Cardiac fibroblast (primary cell): ENCODE measurements around the gene PPP1R27.

Experiments
- DNase-seq, 2 donors: peaks; one replicate each; pipeline versions ENCODE4 v3.0.0 to v3.0.0-alpha.2; 2010; ENCODE audit warnings: low read depth in 2 of 2
- H3K4me3 ChIP-seq, 2 donors: replicated peaks in 1 of 2; 1 replicate in 1 of 2; 2 replicates in 1 of 2; pipeline ENCODE4 v1.5.1; 2011; ENCODE audit warnings: low read depth in 2 of 2, low read length in 2 of 2, mild to moderate bottlenecking in 2 of 2, moderate library complexity in 1 of 2
- TF ChIP-seq, protein P1 (sequence below): IDR thresholded peaks from one replicate; pipeline ENCODE4 v1.5.1; 2011; ENCODE audit warnings: low read depth, mild to moderate bottlenecking, low read length, inconsistent platforms

Gene PPP1R27

DNA sequence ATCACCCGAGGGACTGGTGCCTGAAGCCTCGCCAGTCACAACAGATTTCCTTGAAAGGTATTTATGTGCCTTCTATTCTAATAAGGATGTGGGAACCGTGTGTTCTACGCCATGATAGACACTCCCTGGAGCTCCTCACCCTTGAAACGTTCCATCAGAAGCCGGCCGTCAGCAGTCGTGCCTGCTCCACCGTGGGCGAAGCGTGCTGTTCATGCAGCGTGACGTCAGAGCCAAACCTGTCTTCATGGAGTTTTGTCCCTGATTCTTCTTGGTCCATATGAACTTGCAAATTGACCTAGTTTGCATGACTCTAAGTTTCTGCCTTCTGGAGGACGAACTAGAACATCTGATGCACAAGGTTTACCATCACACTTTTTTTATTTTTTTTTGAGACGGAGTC, 4.5 kb upstream of the PPP1R27 start:
- no peak for DNase-seq
- H3K4me3 ChIP-seq: no peak overlapping the region
- TF ChIP-seq, protein P1, sequence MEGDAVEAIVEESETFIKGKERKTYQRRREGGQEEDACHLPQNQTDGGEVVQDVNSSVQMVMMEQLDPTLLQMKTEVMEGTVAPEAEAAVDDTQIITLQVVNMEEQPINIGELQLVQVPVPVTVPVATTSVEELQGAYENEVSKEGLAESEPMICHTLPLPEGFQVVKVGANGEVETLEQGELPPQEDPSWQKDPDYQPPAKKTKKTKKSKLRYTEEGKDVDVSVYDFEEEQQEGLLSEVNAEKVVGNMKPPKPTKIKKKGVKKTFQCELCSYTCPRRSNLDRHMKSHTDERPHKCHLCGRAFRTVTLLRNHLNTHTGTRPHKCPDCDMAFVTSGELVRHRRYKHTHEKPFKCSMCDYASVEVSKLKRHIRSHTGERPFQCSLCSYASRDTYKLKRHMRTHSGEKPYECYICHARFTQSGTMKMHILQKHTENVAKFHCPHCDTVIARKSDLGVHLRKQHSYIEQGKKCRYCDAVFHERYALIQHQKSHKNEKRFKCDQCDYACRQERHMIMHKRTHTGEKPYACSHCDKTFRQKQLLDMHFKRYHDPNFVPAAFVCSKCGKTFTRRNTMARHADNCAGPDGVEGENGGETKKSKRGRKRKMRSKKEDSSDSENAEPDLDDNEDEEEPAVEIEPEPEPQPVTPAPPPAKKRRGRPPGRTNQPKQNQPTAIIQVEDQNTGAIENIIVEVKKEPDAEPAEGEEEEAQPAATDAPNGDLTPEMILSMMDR: no peak

- TF ChIP-seq, protein P1: no peak
- no peak for DNase-seq
- no peak overlapping the region for H3K4me3 ChIP-seq
These were observed 4.0 kb upstream of the PPP1R27 start for GRCh38 chr17:81838753-81839255.

GRCh38 chr17:81837641-81838040, 2.8 kb upstream of the PPP1R27 start:
- DNase-seq: no peak
- no peak overlapping the region for H3K4me3 ChIP-seq
- TF ChIP-seq, protein P1: no peak

DNA sequence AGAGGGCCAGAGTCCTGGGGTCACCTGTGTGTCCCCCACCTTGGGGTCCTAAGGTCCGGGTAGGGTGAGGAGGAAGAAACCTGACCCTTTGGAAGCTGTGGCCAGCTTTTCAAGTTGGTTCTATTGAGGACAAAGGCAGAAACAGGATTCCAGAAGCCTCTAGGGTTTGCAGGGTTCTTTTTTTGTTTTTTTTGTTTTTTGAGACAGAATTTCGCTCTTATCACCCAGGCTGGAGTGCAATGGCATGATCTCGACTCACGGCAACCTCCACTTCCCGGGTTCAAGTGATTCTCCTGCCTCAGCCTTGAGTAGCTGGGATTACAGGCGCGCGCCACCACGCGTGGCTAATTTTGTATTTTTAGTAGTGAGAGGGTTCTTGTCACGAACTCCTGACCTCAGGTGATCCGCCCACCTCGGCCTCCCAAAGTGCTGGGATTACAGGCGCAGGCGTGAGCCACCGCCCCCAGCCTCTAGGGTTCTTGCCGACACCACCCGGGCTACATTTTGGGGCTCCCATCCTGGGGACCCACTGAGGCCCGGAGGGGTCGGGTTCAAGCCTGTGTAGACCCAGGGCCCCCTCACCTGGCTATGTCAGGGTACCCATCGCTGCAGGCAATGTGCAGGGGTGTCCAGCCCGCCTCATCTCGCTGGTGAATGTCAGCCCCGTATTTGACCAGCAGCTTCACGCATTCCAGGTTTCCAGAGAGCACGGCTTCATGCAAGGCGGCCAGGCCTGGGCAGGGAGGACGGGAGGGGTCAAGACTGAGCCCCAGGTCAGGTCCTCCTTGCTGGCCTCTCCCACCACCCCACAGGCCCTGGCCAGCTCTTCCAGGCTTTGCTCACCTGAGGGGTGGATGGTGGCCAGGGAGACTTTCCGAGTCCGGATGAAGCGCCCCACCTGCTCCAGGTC, 674 bp downstream of the PPP1R27 start:
- H3K4me3 ChIP-seq: peak overlapping the region; percentile 65 to 71
- DNase-seq: no peak
- TF ChIP-seq, protein P1: no peak

DNA sequence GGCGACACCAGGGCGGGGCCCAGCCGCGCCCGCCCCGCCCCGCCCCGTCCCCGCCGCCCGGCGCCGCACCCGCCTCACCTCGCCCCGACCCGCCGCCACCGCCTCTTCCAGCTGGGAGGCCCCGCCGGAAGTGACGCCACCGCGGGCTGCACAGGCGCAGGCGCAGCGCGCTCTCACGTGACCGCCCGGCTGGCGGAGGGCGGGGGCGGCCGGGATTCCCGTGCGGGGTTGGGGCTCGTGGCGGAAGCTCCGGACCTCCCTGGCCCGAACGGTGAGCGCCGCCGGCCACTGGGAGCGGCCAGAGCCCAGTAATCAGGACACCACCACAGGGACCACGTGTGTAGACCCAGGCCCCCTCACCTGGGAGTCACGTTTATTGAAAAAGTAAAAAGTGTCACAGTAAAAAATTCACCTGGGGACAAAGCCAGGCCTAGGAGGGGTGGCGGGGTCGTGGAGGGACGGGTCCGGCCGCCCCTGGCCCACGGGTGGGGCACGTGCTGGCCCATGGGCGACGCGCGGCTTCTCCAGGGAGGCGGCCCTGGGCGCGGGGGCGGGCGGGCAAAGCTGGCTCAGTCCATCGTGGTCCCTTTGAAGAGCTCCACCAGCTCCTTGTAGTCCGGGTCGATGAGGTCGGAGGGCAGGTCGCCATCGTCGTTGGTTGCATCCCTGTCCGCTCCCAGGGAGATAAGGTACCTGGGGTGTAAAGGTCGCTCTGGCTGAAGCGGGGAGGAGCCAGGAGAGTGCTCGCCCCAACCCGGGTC, 1.5 kb downstream of the PPP1R27 start, which contains the start of gene MCRIP1:
Gene MCRIP1 (minus strand): TSS at position 132 of the 761 bp plus-strand sequence. CDS start 8,785 bp downstream, outside the sequence.
- DNase-seq: peak; percentile 91 to 95
- peak within 1 kb of the TSS; percentile 71 to 82 for H3K4me3 ChIP-seq
- TF ChIP-seq, protein P1: no peak

DNA sequence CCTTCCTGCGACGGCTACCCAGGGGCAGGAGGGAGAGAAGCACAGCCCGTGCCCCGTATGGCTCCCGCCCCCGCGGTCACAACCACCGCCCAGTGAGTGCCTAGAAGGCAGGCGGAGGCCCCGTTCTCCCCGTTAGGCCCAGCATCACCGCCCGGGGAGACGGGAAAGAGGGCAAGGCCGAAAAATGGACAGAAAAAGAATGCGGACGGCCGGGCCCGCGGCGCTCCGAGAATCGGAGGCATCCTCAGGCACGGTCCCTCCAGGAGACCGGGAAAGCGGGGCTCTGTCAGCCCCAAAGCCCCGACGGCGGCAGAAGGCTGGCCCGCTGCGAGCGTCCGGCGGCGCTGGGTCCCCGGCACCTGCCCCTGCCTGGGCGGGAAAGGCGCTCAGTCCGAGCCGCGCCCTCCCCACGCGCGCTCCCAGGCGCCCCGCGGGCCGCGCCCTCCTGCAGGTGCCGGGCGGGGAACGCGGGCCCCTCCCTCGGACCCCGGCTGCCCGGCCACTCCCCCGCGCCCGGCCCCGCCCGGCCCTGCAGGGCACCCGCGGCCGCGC, 2.2 kb downstream of the PPP1R27 start:
- TF ChIP-seq, protein P1: no peak
- DNase-seq: peak in 1 of 2 donors; percentile 33

More for the DNA sequence above, 2.2 kb downstream of the PPP1R27 start:
- H3K4me3 ChIP-seq: peak overlapping the region; percentile 71 to 82
